ENCODE measurements around the gene AHCTF1. TPM values are rescaled to one million over a fixed set of nuclear protein-coding genes. Genes with fewer than 3 reads are reported as not detected.
A peak's percentile ranks its signal among the peaks of the same experiment; 100 is the strongest.
"Not testable (repeated sequence)": the region's sequence is repeated elsewhere in the genome, so short reads cannot be mapped to it uniquely, and the experiment has no call there.

The AHCTF1 gene
- polyA plus RNA-seq, 4 donors = 48.9 to 65.2 (median 54.1) TPM

DNA sequence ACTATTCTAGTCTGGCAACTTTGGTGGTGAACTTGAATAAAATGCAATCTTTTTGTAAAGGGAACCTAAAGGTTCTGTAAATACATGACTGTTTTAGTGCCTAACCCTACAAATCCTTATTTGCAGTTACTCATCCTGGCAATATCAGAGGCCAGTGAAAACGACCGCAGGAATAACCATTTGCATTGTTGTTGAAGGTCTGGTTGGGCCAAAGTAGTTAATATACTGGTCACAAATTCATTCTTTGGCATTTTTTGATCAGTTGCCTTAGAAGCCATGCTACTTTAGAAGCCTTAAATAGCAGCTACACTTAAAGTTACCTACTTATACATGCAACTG is 93.7 kb downstream of the AHCTF1 start:
- DNase-seq (ENCODE audit: low read depth in 4 of 4, low spot score in 3 of 4) = no peak

DNA sequence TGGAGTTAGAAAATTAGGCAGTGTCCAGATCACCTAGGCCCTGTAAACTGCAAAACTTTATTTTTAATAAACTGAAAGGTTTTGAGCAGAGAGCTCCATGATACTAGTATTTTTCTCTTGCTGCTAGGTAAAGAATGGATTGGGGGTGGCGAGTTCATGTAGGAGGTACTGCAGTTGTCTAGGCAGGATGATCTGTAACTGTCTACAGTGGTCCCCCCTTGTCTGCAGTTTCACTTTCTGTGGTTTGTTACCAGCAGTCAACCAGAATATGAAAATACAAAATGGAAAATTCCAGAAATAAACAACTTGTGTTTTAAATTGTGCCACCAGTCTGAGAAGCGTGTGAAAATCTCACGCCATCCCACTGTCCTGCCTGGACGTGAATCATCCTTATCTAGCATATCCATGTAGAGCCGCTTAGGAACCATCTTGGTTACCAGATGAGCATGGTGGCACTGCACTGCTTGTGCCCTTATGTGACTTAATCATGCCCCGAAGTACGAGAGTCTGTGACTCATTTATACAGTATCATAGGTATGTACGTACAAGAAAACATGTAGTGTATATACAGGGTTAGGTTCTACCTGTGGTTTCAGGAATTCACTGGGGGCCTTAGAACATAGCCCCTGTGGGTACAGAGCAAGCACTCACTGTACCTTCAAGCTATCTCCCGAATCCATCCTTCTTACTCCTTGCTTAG is 94.2 kb downstream of the AHCTF1 start:
- DNase-seq (ENCODE audit: low read depth in 4 of 4, low spot score in 3 of 4) = no peak

DNA sequence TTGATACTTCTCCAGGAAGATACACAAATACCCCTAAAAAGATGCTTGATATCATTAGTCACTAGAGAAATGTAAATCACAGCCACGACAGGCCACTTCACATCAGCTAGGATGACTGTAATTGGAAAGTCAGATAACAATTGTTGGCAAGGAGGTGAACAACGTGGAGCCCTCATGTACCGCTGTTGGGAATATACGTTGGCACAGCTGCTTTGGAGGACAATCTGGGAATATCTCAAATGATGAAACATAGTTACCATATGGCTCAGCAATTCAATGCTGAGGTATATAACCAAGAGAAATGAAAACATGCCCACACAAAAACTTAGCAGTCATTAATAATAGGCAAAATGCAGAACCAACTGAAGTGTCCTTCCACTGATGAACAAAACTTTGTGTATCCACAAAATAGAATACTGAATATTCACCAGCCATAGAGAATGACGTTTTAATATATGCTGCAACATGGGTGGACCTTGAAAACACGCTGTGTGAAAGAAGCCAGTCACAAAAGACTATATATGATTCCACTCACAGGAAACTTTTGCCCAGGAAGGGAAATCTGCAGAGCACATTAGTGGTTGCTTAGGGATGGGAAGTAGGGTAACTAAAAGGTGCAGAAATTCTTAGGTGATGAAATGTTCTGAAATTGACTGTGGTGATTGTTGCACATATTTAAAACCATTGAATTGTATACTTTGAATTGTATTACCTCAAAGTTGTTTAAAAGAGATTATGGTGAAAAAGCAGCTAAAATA is 95.4 kb downstream of the AHCTF1 start:
- DNase-seq (ENCODE audit: low read depth in 4 of 4, low spot score in 3 of 4) = no peak

DNA sequence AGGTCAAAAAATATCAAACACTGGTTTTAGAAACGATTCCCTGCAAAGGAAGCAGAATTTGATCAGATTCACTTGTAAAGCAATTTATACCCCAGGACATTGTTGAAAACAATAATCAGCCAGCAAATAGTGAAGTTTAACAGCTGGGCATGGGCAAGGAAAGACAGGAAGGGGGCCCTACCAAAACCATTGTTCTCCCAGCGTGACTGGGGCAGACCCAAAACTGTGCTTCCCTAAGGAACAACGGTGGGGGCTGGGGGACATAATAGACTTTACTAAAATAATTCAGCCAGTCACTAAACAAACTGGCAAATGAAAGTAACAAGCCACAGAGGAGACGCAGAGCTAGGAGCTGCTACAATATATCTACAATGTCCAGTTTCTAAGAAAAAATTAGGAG is 100.2 kb downstream of the AHCTF1 start:
- no peak for DNase-seq (ENCODE audit: low read depth in 4 of 4, low spot score in 3 of 4)

DNA sequence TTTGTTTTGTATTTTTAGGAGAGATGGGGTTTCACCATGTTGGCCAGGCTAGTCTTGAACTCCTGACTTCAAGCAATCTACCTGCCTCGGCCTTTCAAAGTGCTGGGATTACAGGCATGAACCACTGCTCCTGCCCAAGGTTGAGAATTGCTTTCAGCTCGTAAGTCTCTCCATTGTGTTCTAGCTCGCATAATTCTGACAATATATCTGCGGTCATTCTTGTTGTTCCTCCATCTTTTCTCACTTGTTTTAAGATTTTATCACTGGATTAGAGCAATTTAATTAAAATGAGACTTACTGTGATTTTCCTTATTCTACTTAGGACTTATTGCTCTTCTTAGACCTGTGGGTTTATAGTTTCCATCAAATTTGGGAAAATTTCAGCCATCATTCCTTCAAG is 102.9 kb downstream of the AHCTF1 start:
- no peak for DNase-seq (ENCODE audit: low read depth in 4 of 4, low spot score in 3 of 4)

DNA sequence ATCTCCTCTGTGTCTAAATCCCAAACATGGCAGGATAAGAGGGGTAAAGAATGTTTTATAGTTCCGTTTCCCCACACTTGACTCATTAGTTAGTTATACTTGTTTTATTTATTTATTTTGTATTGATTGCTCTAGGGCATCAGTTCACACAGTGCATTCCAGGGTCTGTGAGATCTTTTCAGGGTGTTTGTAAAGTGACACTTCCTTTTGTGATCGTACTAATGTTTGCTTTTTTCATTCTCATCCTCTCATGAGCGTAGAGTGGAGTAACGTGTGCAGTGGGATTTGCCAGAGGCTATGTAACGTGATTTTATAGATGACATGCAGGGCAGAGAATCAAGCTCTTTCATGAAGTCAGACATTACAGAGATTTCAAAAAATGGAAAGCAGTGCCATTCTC is 104.4 kb downstream of the AHCTF1 start:
- DNase-seq (ENCODE audit: low read depth in 4 of 4, low spot score in 3 of 4) = no peak

DNA sequence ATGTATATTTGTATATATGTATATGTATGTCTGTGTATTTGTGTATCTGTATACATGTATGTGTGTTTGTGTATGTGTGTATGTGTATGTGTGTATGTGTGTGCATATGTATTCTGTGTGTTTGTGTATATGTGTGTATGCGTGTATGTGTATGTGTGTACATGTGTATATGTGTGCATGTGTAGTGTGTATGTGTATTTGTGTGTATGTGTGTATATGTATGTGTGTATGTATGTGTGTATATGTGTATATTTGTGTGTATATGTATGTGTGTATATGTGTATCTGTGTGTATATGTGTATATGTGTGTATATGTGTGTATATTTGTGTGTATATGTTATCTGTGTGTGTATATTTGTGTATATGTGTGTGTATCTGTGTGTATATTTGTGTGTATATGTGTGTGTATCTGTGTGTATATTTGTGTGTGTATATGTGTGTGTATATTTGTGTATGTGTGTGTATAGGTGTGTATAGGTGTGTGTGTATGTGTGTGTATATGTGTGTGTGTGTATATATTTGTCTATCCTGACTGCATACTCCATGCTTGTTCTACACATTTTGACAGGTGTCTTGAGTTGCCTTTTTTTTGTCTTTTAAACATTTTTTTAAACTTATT is 106.1 kb downstream of the AHCTF1 start:
- DNase-seq (ENCODE audit: low read depth in 4 of 4, low spot score in 3 of 4) = no peak

DNA sequence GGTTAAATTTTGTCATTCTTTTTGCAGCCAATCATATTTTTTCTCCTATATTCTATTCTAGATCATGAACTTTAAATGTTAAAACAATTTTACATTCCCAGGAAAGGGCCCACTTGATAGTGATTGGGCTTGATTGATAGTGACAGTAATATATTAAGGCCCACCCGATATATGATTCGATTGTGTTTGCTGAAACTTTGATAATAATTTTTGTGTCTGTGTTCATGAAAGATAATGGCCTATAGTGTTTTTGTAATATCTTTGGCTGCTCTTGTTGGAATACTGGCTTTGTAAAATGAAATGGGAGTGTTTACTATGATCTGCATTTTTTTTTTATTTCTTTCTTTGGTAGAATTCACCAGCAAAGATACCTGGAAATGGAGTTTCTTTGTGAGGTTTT is 107.2 kb downstream of the AHCTF1 start:
- DNase-seq (ENCODE audit: low read depth in 4 of 4, low spot score in 3 of 4) = no peak

GRCh38 chr1:246822154-246822553 is 109.6 kb downstream of the AHCTF1 start:
- not testable (repeated sequence) for DNase-seq (ENCODE audit: low read depth in 4 of 4, low spot score in 3 of 4)

- DNase-seq (ENCODE audit: low read depth in 4 of 4, low spot score in 3 of 4) = no peak
Observed at GRCh38 chr1:246820666-246821065, 111.1 kb downstream of the AHCTF1 start.

GRCh38 chr1:246817778-246818177 is 114.0 kb downstream of the AHCTF1 start:
- peak in 1 of 4 donors; percentile 24 for DNase-seq (ENCODE audit: low read depth in 4 of 4, low spot score in 3 of 4)

- DNase-seq (ENCODE audit: low read depth in 4 of 4, low spot score in 3 of 4) = no peak
Observed at GRCh38 chr1:246815693-246816270, 116.0 kb downstream of the AHCTF1 start.

GRCh38 chr1:246814890-246815289 is 116.9 kb downstream of the AHCTF1 start:
- DNase-seq (ENCODE audit: low read depth in 4 of 4, low spot score in 3 of 4) = no peak

DNA sequence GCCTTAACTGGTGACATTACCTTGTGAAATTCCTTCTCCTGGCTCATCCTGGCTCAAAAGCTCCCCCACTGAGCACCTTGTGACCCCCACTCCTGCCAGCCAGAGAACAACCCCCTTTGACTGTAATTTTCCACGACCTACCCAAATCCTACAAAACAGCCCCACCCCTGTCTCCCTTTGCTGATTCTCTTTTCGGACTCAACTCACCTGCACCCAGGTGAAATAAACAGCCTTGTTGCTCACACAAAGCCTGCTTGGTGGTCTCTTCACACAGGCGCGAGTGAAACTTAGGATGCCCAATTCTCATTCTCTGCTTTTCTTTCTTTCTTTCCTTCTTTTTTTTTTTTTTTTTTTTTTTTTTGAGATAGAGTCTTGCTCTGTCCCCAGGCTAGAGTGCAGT is 118.4 kb downstream of the AHCTF1 start:
- not testable (repeated sequence) for DNase-seq (ENCODE audit: low read depth in 4 of 4, low spot score in 3 of 4)

DNA sequence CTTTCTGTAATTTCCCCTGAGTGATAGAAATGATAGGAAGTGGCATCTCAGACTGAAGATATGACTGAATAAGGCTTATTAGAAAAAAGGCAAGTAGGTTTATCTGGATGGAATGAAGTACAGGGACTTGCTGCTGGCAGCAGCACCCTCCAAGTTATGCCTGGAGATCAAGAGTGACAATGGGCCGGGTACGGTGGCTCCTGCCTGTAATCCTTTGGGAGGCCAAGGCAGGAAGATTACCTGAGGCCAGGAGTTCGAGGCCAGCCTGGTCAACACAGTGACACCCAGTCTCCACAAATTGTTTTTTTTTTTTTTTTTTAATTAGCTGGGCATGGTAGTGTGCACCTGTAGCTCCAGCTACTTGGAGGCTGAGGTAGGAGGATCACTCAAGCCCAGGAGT is 119.8 kb downstream of the AHCTF1 start:
- no peak for DNase-seq (ENCODE audit: low read depth in 4 of 4, low spot score in 3 of 4)

DNA sequence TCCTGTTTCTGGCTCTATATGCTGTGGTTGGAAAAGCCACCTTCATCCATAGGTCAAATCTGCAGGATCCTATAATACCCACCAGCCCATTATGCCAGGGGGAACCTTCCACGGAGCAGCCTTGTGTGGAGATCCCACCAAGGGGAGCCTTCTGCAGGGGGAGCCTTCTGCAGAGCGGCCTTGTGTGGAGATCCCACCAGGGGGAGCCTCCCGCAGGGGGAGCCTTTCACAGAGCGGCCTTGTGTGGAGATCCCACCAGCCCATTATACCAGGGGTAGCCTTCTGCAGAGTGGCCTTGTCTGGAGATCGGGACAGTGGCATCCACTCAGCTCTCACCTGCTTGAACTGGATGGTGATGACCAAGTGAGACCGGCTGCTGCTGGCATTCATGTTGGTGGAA is 122.3 kb downstream of the AHCTF1 start:
- DNase-seq (ENCODE audit: low read depth in 4 of 4, low spot score in 3 of 4) = no peak

- DNase-seq (ENCODE audit: low read depth in 4 of 4, low spot score in 3 of 4) = no peak
Observed at GRCh38 chr1:246805135-246805716, 126.5 kb downstream of the AHCTF1 start.

DNA sequence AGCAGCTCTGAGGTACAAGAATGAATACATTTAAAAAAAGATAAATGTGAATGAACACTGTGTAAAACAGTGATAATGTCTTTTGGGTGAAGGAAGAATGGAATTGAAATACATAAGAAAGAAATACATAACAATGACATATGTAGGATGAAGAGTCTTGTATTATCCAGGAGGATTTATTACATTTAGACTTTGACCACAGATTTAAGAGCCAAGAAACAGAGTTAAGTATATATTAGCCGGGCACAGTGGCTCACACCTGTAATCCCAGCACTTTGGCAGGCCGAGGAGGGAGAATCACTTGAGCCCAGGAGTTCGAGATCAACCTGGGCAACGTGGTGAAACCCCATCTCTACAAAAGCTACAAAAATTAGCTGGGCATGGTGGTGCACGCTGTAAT is 127.9 kb downstream of the AHCTF1 start:
- DNase-seq (ENCODE audit: low read depth in 4 of 4, low spot score in 3 of 4) = no peak

GRCh38 chr1:246803373-246803772 is 128.4 kb downstream of the AHCTF1 start:
- DNase-seq (ENCODE audit: low read depth in 4 of 4, low spot score in 3 of 4) = no peak

GRCh38 chr1:246801241-246802020 is 130.3 kb downstream of the AHCTF1 start:
- no peak for DNase-seq (ENCODE audit: low read depth in 4 of 4, low spot score in 3 of 4)
